Measurements from ENCODE around the gene FAXDC2.
A peak's percentile ranks its signal among the peaks of the same experiment; 100 is the strongest.
"Not testable (repeated sequence)": the region's sequence is repeated elsewhere in the genome, so short reads cannot be mapped to it uniquely, and the experiment has no call there.

Gene FAXDC2

GRCh38 chr5:154862766-154863165 is 12.4 kb upstream of the FAXDC2 start:
- no peak for DNase-seq (ENCODE audit: low read depth, low spot score)

- DNase-seq (ENCODE audit: low read depth, low spot score): no peak
Observed at GRCh38 chr5:154861946-154862345, 11.5 kb upstream of the FAXDC2 start.

- DNase-seq (ENCODE audit: low read depth, low spot score): no peak
Observed at GRCh38 chr5:154860765-154861164, 10.4 kb upstream of the FAXDC2 start.

GRCh38 chr5:154860123-154860522 is 9.7 kb upstream of the FAXDC2 start:
- no peak for DNase-seq (ENCODE audit: low read depth, low spot score)

GRCh38 chr5:154858972-154859871 is 8.8 kb upstream of the FAXDC2 start:
- no peak for DNase-seq (ENCODE audit: low read depth, low spot score)

GRCh38 chr5:154858297-154858971 is 8.0 kb upstream of the FAXDC2 start, which contains the start of gene CNOT8:
TSS of gene CNOT8 (plus strand) at chr5:154858627. CDS start at chr5:154863279, 4,652 bp downstream.
- peak; percentile 95 for DNase-seq (ENCODE audit: low read depth, low spot score)

- peak; percentile 94 for DNase-seq (ENCODE audit: low read depth, low spot score)
Observed at GRCh38 chr5:154857530-154858296, 7.3 kb upstream of the FAXDC2 start.

GRCh38 chr5:154851351-154851750 is 948 bp upstream of the FAXDC2 start:
- DNase-seq (ENCODE audit: low read depth, low spot score): no peak

GRCh38 chr5:154849791-154850201 is 607 bp downstream of the FAXDC2 start:
- no peak for DNase-seq (ENCODE audit: low read depth, low spot score)

- DNase-seq (ENCODE audit: low read depth, low spot score): no peak
Observed at GRCh38 chr5:154849264-154849785, 1.1 kb downstream of the FAXDC2 start.

GRCh38 chr5:154844809-154845208 is 5.6 kb downstream of the FAXDC2 start:
- DNase-seq (ENCODE audit: low read depth, low spot score): no peak

- no peak for DNase-seq (ENCODE audit: low read depth, low spot score)
Observed at GRCh38 chr5:154842689-154843530, 7.5 kb downstream of the FAXDC2 start.

GRCh38 chr5:154841273-154841661 is 9.1 kb downstream of the FAXDC2 start:
- no peak for DNase-seq (ENCODE audit: low read depth, low spot score)

GRCh38 chr5:154840435-154841272 is 9.7 kb downstream of the FAXDC2 start:
- DNase-seq (ENCODE audit: low read depth, low spot score): no peak

- DNase-seq (ENCODE audit: low read depth, low spot score): no peak
Observed at GRCh38 chr5:154837009-154837901, 13.1 kb downstream of the FAXDC2 start.

GRCh38 chr5:154836225-154836624 is 14.2 kb downstream of the FAXDC2 start:
- no peak for DNase-seq (ENCODE audit: low read depth, low spot score)

- not testable (repeated sequence) for DNase-seq (ENCODE audit: low read depth, low spot score)
Observed at GRCh38 chr5:154835701-154836052, 14.7 kb downstream of the FAXDC2 start.

GRCh38 chr5:154834053-154834452 is 16.4 kb downstream of the FAXDC2 start:
- DNase-seq (ENCODE audit: low read depth, low spot score): no peak

- DNase-seq (ENCODE audit: low read depth, low spot score): not testable (repeated sequence)
Observed at GRCh38 chr5:154832804-154833203, 17.6 kb downstream of the FAXDC2 start.
